HEK293 (cell line): ENCODE results near the gene TAAR1.

ENCODE experiments used
- CTCF ChIA-PET: fragments of 350-600 bp; formaldehyde crosslinking; extraction: SDS; loops from one replicate; lab custom pipeline; 2021; ENCODE audit warnings: antibody characterized with exemption; lab: Yijun Ruan, JAX
- POLR2A ChIA-PET: fragments of 300-600 bp; formaldehyde crosslinking; extraction: SDS; loops from one replicate; lab custom pipeline; 2020; ENCODE audit warnings: antibody characterized with exemption, inconsistent platforms; lab: Yijun Ruan, JAX
- H3K27ac ChIP-seq: fragments of 200-500 bp; sonication (Bioruptor generic); 2 replicates; pipeline ENCODE4 v1.5.1; 2014; ENCODE audit warnings: low read depth, low read length, control low read depth, inconsistent platforms; ENCODE audit errors: extremely low read depth
- H3K36me3 ChIP-seq, 2 experiments: fragments of 200-500 bp in 1 of 2; sonication (Bioruptor generic) in 1 of 2; 1 replicate in 1 of 2; 2 replicates in 1 of 2; pipeline ENCODE4 v1.5.1; 2014 to 2017; ENCODE audit warnings: inconsistent platforms in 2 of 2, low read length in 2 of 2; ENCODE audit not compliant: control insufficient read depth in 2 of 2, insufficient read depth in 1 of 2
- H3K4me1 ChIP-seq: fragments of 200-500 bp; sonication (Bioruptor generic); 2 replicates; pipeline ENCODE4 v1.5.1; 2014; ENCODE audit warnings: mild to moderate bottlenecking, low read length, inconsistent platforms; ENCODE audit not compliant: control insufficient read depth, insufficient read depth
- H3K4me3 ChIP-seq: 2 replicates; pipeline ENCODE4 v1.5.1; 2011; ENCODE audit warnings: low read depth, mild to moderate bottlenecking, control low read depth, low read length, moderate library complexity
- H3K9me3 ChIP-seq: fragments of 200-500 bp; sonication (Bioruptor generic); 2 replicates; pipeline ENCODE4 v1.5.1; 2014; ENCODE audit warnings: low read depth, low read length, inconsistent platforms; ENCODE audit not compliant: control insufficient read depth, insufficient read depth
- EGR2 ChIP-seq: fragments of 450-650 bp; formaldehyde crosslinking; IDR thresholded peaks from 2 replicates; pipeline ENCODE4 v1.5.1; 2016; ENCODE audit warnings: low read depth, missing biosample characterization, missing genetic modification characterization
- GLIS2 ChIP-seq: fragments of 450-650 bp; formaldehyde crosslinking; IDR thresholded peaks from 2 replicates; pipeline ENCODE4 v1.5.1; 2016; ENCODE audit warnings: missing biosample characterization, missing genetic modification characterization
- KLF8 ChIP-seq: fragments of 450-650 bp; formaldehyde crosslinking; IDR thresholded peaks from 2 replicates; pipeline ENCODE4 v1.5.1; 2016; ENCODE audit warnings: missing biosample characterization, missing genetic modification characterization
- RBAK ChIP-seq: fragments of 450-650 bp; formaldehyde crosslinking; IDR thresholded peaks from 2 replicates; pipeline ENCODE4 v1.5.1; 2016; ENCODE audit warnings: missing biosample characterization, missing genetic modification characterization
- SALL2 ChIP-seq: fragments of 450-650 bp; formaldehyde crosslinking; IDR thresholded peaks from 2 replicates; pipeline ENCODE4 v1.5.0; 2017; ENCODE audit warnings: missing biosample characterization, mild to moderate bottlenecking, missing genetic modification characterization, borderline replicate concordance
- SCRT1 ChIP-seq: fragments of 450-650 bp; formaldehyde crosslinking; IDR thresholded peaks from 2 replicates; pipeline ENCODE4 v1.5.1; 2016; ENCODE audit warnings: missing biosample characterization, missing genetic modification characterization, borderline replicate concordance
- ZBTB21 ChIP-seq: fragments of 450-650 bp; formaldehyde crosslinking; IDR thresholded peaks from 2 replicates; pipeline ENCODE4 v1.5.1; 2017; ENCODE audit warnings: missing biosample characterization, missing genetic modification characterization
- ZFHX2 ChIP-seq: fragments of 450-650 bp; formaldehyde crosslinking; conservative IDR thresholded peaks from 2 replicates; pipeline ENCODE4 v1.5.1; 2016; ENCODE audit warnings: missing biosample characterization, missing genetic modification characterization
- ZNF155 ChIP-seq: fragments of 450-650 bp; formaldehyde crosslinking; IDR thresholded peaks from 2 replicates; pipeline ENCODE4 v1.5.1; 2016; ENCODE audit warnings: missing biosample characterization, missing genetic modification characterization
- ZNF416 ChIP-seq: fragments of 450-650 bp; formaldehyde crosslinking; IDR thresholded peaks from 2 replicates; pipeline ENCODE4 v1.5.1; 2016; ENCODE audit warnings: missing biosample characterization, missing genetic modification characterization
- ZNF548 ChIP-seq: fragments of 450-650 bp; formaldehyde crosslinking; IDR thresholded peaks from 2 replicates; pipeline ENCODE4 v1.5.1; 2016; ENCODE audit warnings: missing biosample characterization, missing genetic modification characterization
- ZNF707 ChIP-seq: fragments of 450-650 bp; formaldehyde crosslinking; IDR thresholded peaks from 2 replicates; pipeline ENCODE4 v1.5.1; 2016; ENCODE audit warnings: missing biosample characterization, missing genetic modification characterization
- ZNF785 ChIP-seq: fragments of 450-650 bp; formaldehyde crosslinking; IDR thresholded peaks from 2 replicates; pipeline ENCODE4 v1.5.1; 2016; ENCODE audit warnings: missing biosample characterization, missing genetic modification characterization
- TF ChIP-seq, protein P1 (sequence below): fragments of 450-650 bp; formaldehyde crosslinking; conservative IDR thresholded peaks from 2 replicates; pipeline ENCODE4 v1.5.1; 2016; ENCODE audit warnings: low read depth, missing biosample characterization, missing genetic modification characterization
- TF ChIP-seq, protein P2 (sequence below): fragments of 450-650 bp; formaldehyde crosslinking; IDR thresholded peaks from 2 replicates; pipeline ENCODE4 v1.5.1; 2016; ENCODE audit warnings: missing biosample characterization, missing genetic modification characterization
- TF ChIP-seq, protein P3 (sequence below): fragments of 450-650 bp; formaldehyde crosslinking; IDR thresholded peaks from 2 replicates; pipeline ENCODE4 v1.5.1; 2016; ENCODE audit warnings: missing biosample characterization, missing genetic modification characterization
- TF ChIP-seq, protein P4 (sequence below): fragments of 450-650 bp; formaldehyde crosslinking; IDR thresholded peaks from 2 replicates; pipeline ENCODE4 v1.5.1; 2016; ENCODE audit warnings: missing biosample characterization, missing genetic modification characterization

The TAAR1 gene

GRCh38 chr6:132664309-132665034 is 5.5 kb upstream of the TAAR1 start:
- no peak overlapping the region for H3K4me3 ChIP-seq
- CTCF ChIA-PET, result interaction anchor here (0.6 kb wide), 1 partner anchor 86 kb away, joined by 3 read pairs; no protein-coding TSS in a partner anchor
- H3K27ac ChIP-seq, result no peak overlapping the region
- no peak for TF ChIP-seq ZNF548 (tag by site-specific recombination)
- no peak for TF ChIP-seq EGR2 (tag by site-specific recombination)
- TF ChIP-seq, protein P1, sequence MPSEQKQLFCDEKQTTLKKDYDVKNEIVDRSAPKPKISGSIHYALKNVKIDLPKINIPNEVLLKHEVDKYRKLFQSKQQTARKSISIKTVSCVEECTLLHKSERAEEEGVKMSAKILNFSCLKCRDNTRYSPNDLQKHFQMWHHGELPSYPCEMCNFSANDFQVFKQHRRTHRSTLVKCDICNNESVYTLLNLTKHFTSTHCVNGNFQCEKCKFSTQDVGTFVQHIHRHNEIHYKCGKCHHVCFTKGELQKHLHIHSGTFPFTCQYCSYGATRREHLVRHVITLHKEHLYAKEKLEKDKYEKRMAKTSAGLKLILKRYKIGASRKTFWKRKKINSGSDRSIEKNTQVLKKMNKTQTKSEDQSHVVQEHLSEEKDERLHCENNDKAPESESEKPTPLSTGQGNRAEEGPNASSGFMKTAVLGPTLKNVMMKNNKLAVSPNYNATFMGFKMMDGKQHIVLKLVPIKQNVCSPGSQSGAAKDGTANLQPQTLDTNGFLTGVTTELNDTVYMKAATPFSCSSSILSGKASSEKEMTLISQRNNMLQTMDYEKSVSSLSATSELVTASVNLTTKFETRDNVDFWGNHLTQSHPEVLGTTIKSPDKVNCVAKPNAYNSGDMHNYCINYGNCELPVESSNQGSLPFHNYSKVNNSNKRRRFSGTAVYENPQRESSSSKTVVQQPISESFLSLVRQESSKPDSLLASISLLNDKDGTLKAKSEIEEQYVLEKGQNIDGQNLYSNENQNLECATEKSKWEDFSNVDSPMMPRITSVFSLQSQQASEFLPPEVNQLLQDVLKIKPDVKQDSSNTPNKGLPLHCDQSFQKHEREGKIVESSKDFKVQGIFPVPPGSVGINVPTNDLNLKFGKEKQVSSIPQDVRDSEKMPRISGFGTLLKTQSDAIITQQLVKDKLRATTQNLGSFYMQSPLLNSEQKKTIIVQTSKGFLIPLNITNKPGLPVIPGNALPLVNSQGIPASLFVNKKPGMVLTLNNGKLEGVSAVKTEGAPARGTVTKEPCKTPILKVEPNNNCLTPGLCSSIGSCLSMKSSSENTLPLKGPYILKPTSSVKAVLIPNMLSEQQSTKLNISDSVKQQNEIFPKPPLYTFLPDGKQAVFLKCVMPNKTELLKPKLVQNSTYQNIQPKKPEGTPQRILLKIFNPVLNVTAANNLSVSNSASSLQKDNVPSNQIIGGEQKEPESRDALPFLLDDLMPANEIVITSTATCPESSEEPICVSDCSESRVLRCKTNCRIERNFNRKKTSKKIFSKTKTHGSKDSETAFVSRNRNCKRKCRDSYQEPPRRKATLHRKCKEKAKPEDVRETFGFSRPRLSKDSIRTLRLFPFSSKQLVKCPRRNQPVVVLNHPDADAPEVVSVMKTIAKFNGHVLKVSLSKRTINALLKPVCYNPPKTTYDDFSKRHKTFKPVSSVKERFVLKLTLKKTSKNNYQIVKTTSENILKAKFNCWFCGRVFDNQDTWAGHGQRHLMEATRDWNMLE (tag by site-specific recombination), result no peak
- no peak for TF ChIP-seq SCRT1
- no peak for TF ChIP-seq ZNF155
- peak; percentile 96 for TF ChIP-seq ZNF416
- TF ChIP-seq, protein P2, sequence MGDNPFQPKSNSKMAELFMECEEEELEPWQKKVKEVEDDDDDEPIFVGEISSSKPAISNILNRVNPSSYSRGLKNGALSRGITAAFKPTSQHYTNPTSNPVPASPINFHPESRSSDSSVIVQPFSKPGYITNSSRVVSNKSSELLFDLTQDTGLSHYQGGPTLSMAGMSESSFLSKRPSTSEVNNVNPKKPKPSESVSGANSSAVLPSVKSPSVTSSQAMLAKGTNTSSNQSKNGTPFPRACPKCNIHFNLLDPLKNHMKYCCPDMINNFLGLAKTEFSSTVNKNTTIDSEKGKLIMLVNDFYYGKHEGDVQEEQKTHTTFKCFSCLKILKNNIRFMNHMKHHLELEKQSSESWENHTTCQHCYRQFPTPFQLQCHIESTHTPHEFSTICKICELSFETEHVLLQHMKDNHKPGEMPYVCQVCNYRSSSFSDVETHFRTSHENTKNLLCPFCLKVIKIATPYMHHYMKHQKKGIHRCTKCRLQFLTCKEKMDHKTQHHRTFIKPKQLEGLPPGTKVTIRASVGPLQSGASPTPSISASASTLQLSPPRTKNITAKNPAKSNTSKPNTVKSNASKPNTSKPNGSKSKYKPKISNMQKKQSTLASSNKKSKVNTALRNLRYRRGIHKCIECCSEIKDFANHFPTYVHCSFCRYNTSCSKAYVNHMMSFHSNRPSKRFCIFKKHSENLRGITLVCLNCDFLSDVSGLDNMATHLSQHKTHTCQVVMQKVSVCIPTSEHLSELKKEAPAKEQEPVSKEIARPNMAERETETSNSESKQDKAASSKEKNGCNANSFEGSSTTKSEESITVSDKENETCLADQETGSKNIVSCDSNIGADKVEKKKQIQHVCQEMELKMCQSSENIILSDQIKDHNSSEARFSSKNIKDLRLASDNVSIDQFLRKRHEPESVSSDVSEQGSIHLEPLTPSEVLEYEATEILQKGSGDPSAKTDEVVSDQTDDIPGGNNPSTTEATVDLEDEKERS (tag by site-specific recombination), result no peak
- no peaks in the 10 kb centered on the region for H3K9me3 ChIP-seq
- H3K4me1 ChIP-seq, result no peaks in the 10 kb centered on the region
- no peaks in the 10 kb centered on the region for H3K36me3 ChIP-seq
- POLR2A ChIA-PET, result no interaction called here

- no peak overlapping the region for H3K4me3 ChIP-seq
- no peaks in the 10 kb centered on the region for H3K36me3 ChIP-seq
- CTCF ChIA-PET, result no interaction called here
- POLR2A ChIA-PET, result no interaction called here
- H3K9me3 ChIP-seq, result no peaks in the 10 kb centered on the region
- no peak overlapping the region for H3K27ac ChIP-seq
- TF ChIP-seq SALL2 (tag by site-specific recombination), result no peak
- TF ChIP-seq ZBTB21 (tag by site-specific recombination), result no peak
- no peak for TF ChIP-seq ZNF707 (tag by site-specific recombination)
- no peak for TF ChIP-seq KLF8 (tag by site-specific recombination)
- H3K4me1 ChIP-seq, result no peaks in the 10 kb centered on the region
These were observed 4.7 kb upstream of the TAAR1 start for GRCh38 chr6:132663661-132664060.

DNA sequence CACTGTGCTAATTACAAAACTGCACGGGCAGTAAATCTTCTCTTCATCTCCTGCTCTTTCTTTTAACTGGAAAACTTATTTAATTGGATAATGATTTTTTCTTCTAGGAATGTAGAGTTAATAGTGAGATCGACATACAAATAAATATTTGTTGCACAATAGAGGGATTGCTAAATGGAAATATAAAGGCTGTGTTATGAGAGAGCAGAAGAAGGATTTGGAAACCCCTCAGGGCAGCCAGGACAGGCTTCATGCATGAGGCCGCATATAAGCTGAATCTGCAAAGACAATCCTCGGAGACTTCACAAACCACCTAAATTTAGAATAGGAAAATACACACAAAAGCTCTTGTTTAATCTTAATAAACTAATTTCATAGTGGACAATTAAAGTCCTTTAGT is 2.9 kb upstream of the TAAR1 start:
- Histone ChIP-seq H3K4me1 (no peaks in the 10 kb centered on the region), H3K27ac (no peak overlapping the region), H3K4me3 (no peak overlapping the region), H3K9me3 (no peaks in the 10 kb centered on the region), H3K36me3 (no peaks in the 10 kb centered on the region)
- TF ChIP-seq ZFHX2 (no peak), RBAK (tag by site-specific recombination) (no peak), ZNF785 (tag by site-specific recombination) (no peak), GLIS2 (tag by site-specific recombination) (no peak)
- TF ChIP-seq, protein P3, sequence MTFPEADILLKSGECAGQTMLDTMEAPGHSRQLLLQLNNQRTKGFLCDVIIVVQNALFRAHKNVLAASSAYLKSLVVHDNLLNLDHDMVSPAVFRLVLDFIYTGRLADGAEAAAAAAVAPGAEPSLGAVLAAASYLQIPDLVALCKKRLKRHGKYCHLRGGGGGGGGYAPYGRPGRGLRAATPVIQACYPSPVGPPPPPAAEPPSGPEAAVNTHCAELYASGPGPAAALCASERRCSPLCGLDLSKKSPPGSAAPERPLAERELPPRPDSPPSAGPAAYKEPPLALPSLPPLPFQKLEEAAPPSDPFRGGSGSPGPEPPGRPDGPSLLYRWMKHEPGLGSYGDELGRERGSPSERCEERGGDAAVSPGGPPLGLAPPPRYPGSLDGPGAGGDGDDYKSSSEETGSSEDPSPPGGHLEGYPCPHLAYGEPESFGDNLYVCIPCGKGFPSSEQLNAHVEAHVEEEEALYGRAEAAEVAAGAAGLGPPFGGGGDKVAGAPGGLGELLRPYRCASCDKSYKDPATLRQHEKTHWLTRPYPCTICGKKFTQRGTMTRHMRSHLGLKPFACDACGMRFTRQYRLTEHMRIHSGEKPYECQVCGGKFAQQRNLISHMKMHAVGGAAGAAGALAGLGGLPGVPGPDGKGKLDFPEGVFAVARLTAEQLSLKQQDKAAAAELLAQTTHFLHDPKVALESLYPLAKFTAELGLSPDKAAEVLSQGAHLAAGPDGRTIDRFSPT (tag by site-specific recombination), result no peak
- TF ChIP-seq, protein P4, sequence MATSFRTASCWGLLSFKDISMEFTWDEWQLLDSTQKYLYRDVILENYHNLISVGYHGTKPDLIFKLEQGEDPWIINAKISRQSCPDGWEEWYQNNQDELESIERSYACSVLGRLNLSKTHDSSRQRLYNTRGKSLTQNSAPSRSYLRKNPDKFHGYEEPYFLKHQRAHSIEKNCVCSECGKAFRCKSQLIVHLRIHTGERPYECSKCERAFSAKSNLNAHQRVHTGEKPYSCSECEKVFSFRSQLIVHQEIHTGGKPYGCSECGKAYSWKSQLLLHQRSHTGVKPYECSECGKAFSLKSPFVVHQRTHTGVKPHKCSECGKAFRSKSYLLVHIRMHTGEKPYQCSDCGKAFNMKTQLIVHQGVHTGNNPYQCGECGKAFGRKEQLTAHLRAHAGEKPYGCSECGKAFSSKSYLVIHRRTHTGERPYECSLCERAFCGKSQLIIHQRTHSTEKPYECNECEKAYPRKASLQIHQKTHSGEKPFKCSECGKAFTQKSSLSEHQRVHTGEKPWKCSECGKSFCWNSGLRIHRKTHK (tag by site-specific recombination), result no peak
- ChIA-PET POLR2A (no interaction called here), CTCF (interaction anchor here (0.6 to 1.2 kb wide), 8 partner anchors 12 to 890 kb away, joined by 3 to 6 read pairs (median 3); partner anchors contain the start of gene SLC18B1)
